NOMO-1 treated with dmso at 0.1 percent for 144 hours (cell line): ENCODE data around the gene ZP1.
"Not testable (repeated sequence)": the region's sequence is repeated elsewhere in the genome, so short reads cannot be mapped to it uniquely, and the experiment has no call there.

Experiments
- DNase-seq: peaks from one replicate; lab custom pipeline; 2025; ENCODE audit not compliant: unreplicated experiment; lab: John Stamatoyannopoulos, UW

Gene ZP1, protein sequence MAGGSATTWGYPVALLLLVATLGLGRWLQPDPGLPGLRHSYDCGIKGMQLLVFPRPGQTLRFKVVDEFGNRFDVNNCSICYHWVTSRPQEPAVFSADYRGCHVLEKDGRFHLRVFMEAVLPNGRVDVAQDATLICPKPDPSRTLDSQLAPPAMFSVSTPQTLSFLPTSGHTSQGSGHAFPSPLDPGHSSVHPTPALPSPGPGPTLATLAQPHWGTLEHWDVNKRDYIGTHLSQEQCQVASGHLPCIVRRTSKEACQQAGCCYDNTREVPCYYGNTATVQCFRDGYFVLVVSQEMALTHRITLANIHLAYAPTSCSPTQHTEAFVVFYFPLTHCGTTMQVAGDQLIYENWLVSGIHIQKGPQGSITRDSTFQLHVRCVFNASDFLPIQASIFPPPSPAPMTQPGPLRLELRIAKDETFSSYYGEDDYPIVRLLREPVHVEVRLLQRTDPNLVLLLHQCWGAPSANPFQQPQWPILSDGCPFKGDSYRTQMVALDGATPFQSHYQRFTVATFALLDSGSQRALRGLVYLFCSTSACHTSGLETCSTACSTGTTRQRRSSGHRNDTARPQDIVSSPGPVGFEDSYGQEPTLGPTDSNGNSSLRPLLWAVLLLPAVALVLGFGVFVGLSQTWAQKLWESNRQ

DNA sequence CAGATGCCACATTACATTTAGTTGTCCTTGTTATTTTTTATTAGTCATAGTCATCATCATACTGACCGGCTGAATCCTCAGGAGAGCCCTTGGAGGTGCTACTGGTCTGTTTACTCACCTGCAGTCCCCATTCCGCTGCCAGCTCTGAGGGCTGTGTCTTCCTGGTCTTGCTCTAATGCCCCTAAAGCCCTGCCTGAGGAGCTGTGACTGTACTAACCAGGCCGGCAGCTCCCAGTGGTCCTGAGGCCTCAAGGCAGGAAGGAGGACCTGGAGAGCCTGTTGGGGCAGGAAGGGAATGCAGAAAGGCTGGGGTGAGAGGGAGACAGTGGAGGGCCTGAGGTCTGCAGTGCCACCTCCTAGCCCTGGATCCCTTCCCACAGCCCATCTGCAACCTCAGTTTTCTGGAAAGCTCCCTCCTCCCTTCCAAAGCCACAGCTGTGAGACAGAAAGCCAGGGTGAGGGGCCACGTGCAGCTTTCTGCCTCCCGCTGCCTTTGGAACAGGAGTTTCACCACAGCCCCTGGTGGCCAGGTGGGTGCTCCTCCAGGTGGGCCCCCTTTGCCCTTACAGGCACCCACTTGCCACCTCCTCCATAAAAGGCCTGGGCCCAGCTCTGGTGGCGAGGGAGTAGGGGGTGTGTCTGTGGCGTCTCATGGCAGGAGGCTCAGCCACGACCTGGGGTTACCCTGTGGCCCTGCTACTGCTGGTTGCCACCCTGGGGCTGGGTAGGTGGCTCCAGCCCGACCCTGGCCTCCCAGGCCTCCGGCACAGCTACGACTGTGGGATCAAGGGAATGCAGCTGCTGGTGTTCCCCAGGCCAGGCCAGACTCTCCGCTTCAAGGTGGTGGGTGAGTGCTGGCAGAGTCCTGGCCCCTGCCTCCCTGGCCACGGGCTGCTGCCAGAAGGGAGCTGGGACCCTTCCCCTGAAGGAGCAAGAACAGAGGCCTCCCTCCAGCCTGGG, at the start of gene ZP1:
TSS of gene ZP1 (plus strand) at position 632 of the 960 bp plus-strand sequence. CDS start at position 652, 20 bp downstream.
- no peak for DNase-seq

DNA sequence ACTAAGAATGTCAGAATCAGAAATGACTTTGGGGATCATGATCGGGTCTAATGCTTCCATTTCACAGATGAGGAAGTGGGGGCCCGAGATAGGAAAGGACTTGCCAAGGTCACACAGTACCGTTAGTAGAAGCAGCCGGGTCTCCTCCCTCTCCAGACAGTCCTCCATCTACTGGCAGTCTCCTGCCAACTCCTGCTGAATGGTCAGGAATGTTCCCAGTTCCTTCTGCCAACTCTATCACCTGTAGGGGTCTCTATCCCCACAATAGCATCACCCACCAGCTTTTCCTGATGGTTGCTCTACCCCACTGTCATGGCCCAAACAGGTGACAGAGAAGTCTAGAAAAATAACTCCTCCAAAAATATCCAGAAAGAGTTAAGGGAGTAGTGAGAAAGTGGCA, 49.3 kb upstream of the ZP1 start:
- DNase-seq, result no peak

DNA sequence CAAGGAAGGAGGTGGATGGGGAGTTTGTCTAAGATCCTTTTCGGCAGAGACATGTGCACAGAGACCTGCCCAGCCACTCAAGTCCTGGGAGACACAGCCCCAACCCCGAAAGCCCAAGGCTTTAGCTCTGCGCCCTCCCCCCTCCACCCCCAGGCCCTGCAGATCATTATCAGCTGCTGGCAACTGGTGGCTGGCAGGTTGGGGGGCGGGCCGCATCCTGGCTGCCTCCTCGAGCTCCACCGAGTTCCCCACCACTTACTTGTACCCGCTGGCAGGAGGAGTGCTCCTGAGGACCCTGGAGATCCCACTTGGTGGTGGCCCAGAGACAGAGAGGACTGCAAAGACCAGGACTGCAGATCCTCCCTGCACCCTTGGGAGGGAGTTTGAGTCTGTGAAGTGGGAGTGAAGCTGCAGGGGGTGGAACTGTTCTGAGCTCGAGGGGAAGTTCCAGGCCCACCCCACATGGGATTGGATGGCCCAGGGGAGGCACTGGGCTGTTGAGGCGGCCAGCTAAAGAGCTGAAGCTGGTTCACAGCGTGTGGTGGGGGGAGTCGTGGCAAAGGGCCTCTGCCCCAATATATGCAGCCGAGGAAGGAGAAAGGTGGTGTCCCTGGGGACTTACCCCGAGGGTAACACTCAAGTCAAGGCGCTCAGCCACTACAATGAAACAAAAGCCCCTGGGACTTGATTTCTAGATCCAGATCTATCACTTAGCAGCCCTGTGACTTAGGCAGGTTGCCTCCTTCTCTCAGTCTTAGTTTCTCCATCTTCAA, 45.3 kb upstream of the ZP1 start:
- no peak for DNase-seq

DNA sequence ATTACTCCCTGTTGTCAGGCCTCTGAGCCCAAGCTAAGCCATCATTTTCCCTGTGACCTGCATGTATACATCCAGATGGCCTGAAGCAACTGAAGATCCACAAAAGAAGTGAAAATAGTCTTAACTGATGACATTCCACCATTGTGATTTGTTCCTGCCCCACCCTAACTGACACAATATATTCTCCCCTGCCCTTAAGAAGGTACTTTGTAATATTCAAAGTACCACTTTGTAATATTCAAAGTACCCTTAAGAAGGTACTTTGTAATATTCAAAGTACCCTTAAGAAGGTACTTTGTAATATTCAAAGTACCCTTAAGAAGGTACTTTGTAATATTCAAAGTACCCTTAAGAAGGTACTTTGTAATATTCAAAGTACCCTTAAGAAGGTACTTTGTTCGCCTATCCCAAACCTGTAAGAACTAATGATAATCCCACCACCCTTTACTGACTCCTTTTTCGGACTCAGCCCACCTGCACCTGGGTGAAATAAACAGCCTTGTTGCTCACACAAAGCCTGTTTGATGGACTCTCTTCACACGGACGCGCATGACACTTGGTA, 43.5 kb upstream of the ZP1 start:
- not testable (repeated sequence) for DNase-seq

DNA sequence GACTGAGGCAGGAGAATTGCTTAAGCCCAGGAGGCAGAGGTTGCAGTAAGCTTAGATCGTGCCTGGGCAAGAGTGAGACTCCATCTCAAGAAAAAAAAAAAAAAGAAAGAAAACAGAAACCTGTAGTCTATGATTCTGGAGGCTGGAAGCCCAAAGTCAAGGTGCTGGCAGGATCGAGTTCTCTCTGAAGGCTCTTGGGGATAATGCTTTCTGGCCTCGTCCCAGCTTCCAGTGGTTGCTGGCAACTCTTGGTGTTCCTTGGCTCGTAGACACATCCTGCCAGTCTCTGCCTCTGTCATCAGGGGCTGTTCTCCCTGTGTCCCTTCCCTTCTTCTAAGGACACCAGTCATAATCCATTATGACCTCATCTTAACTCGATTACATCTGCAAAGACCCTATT, 42.2 kb upstream of the ZP1 start:
- DNase-seq, result no peak

DNA sequence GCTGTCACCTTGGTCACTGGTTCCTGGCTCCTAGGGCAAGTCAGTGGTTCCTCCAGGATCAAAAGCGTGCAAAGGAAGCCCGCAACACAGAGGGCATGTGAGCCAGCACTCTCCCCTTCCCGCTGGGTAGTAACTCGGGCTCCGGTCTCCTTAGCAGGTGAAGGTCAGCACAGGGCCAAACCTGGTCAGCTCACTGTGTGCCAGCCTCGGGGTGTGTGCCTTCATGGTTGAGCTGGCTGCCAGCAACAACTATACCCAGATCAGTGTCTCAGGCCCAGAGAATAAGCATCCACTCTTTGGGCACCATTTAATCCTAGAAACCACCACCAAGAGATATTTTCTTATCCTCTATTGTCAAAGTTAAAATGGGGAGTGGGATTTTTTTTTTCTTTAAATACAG, 41.6 kb upstream of the ZP1 start:
- no peak for DNase-seq

DNA sequence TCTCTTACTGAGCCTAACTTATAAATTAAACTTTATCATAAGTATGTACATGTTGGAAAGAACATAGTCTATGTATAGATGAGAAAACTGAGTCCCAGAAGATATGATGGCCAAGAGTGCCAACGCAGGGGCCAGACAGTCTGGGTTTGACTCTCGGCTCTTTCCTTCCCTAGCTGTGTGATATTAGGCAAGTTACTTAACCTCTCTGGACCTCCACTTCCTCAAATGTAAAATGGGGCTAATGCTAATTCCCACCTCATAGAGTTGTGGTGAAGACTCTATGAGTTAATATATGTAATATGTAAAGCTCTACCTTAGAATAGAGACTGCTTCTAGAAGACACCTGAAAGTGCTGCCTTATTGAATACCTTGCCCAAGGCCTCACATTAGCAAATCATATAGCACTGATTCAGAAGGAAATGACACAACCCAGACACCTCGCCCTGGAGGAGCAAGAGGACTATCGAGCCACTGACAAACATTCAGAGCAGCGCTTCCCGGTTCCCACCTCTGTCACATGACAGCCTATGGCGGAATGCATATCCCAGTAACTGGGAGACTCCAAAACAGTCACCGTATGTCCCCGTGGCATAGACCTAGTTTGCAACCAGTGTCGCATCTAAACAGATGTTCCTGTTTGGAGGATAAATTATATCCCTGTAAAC, 36.7 kb upstream of the ZP1 start:
- DNase-seq, result no peak

DNA sequence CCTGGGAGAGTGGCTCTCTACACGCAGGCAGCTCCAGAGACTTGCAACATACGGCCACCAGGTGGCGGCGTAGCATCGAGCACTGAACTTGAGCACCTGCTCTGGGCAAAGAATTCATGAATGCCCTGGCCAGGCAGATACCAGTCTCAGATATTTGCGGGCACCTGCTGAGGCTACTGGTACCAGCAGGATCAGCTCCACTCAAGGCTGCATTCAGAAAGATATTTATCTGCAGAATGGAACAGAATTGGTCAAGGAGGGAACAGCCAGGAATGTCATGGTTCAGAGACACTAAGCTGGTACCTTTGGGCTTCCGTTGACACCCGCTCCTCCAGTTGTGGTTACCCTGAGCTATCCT, 36.2 kb upstream of the ZP1 start:
- peak; percentile 36 for DNase-seq

DNA sequence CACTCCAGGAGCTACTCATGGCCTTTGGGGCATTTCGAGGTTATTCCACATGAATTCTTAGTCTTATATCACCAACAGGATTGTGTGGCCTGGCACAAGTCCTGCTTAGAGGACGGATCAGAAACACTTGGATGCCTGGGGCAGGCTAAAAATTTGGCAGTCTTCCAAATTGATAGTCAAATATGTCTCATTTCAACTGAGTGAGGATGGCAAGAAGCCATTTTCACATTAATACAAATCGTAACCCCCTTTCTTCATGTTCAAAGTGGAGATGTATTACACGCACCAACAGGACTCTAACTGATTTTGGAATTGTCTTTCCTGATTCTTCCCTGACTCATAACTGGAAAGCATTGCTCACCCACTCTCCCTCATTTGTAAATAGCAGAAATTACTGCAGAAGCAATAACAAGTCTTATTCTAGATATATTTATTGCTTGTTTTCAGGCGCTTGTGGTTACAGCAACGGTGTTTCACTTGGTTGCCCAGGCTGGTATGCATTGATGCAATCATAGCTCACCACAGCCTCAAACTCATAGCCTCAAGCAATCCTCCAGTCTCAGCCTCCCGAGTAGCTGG, 35.8 kb upstream of the ZP1 start:
- no peak for DNase-seq

DNA sequence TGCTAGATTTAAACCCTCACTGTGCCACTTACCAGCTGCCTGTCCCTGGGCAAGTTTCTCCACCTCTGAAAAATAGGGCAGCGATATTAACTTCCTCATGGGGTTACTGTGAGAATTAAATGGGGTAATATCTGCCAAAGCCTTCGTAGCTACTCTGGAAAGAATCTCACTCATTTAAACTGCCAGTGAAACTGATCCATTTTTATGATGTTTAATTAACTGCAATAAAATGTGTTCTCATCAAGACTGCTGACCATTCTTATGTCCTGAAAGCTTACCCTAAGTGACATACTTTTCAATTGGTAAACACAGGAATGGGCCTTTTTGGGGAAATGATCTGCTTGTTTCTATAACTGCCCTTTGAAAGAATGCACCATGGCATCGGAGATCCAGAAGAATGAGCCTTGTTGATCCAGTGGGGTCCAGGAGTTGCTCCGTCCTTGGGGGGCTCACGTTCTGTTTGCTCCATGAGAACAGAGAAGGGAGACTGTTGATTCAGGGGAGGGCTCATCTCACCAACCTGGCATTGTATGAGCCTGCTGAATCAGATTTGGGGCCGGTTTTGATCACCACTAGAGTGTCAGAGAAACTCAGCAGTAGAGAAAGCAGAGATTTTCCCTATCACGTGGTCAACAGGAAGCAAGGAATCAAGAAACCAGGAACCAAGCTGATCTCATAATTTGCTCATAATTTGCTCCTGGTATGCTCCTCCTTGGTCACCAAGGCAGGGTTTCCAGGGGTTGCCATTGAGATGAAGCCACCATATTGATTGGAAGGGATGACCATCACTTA, 32.4 kb upstream of the ZP1 start:
- DNase-seq, result no peak

DNA sequence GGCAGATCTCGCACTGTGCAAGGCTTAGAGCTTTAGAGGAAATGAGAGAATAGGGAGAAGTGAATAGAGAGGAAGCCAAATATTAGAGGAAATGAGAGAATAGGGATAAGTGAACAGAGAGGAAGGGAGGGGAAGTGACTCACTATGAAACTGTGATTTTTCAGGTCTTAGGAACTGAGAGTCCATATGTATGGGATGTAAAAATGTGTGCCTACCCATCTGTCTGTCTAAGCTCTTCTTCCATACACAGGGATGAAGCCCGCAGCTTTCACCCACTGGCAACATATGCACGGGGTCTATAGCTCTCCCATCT, 31.9 kb upstream of the ZP1 start:
- DNase-seq, result peak; percentile 33

DNA sequence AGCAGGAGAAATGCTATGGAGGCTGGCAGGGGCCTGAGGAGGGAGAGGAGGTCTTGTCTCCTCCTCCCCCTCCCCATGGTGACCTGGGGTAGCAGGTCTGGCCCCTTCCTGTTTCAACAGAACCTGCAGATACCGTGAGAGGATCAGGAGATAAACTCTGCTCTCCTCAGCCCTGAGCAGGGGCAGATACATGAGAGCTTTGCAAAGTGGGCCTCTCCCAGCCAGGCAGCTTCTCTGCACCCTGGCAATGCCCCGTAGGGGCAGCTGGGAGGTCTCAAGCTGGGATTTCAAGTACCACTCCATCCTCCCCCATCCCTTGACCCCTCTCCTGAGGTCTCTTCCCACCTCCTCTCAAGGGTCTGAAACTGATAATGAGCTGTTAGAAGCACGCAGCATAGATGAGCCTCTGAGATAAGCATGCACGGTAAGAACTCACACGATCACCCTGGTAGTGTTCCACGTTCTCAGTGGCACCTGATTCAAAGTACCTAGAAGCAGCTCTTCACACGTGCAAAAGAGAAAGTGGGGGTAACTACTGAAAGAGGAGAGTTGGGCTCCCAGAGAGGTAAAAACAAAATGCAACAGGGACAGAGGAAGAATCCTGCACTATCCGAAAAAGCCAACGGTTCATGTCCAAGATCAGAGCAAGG, 30.4 kb upstream of the ZP1 start:
- DNase-seq, result no peak

DNA sequence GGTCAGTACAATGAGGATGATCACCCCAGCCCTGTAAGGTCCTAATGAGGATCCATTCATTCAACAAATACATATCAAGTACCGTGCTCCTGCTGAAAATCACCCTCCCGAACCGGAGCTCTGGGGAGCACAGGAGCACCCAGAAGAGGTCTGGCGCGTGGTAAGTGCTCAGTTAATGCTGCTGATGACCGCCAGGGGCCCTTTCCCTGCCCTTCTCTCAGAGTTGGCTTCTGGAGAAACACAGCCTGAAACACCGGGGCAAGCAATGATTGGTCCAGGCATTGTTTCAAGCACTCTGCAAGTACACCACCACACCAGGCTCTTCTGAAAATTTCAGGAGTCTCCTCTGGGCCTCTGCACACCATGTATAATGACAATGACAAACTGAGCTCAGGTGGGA, 29.2 kb upstream of the ZP1 start:
- DNase-seq, result no peak

DNA sequence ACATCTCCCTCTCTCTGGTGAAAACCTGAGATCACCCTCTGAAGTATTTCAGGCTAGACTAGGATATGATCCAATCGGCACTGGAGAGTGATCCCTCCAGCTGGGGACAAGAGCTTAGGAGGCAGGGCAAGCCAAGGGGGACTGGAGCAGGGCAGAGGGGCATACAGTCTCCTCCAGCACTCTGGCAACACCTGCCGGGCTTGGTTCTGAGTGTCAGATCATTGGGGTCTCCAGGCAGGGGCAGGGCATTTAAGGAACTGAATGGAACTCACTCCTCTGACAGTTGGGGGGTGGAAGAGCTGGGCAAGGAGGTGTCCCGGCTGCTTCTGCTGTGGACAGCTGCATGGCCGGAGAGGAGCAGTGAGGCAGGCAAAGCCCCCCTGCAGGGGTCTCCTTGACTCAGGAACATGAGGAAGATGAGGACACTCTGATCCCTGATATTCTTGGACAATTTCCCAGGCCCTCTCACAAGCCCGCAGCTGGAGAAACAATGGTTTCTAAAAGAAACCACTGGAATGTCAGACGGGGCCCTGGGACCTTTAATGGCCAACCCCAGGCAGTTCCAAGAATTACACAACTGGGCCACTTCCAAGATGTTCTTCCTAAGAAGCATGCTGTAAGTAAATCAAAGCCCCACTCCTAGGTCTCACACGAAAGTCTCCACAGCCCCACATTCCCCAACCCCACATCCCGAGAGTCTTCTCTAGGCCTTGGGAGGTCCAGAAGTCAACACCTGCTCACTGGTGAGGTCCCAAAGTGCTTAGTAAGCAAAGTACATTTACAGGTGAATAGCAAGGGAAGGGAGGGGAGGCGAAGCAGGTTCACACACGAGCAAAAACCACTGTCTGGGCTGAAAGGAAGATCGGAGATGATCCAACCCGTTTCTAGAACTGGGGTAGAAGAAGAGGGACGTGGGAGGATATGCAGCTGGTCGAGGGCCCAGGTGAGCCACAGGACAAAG, 26.6 kb upstream of the ZP1 start:
- DNase-seq, result no peak

DNA sequence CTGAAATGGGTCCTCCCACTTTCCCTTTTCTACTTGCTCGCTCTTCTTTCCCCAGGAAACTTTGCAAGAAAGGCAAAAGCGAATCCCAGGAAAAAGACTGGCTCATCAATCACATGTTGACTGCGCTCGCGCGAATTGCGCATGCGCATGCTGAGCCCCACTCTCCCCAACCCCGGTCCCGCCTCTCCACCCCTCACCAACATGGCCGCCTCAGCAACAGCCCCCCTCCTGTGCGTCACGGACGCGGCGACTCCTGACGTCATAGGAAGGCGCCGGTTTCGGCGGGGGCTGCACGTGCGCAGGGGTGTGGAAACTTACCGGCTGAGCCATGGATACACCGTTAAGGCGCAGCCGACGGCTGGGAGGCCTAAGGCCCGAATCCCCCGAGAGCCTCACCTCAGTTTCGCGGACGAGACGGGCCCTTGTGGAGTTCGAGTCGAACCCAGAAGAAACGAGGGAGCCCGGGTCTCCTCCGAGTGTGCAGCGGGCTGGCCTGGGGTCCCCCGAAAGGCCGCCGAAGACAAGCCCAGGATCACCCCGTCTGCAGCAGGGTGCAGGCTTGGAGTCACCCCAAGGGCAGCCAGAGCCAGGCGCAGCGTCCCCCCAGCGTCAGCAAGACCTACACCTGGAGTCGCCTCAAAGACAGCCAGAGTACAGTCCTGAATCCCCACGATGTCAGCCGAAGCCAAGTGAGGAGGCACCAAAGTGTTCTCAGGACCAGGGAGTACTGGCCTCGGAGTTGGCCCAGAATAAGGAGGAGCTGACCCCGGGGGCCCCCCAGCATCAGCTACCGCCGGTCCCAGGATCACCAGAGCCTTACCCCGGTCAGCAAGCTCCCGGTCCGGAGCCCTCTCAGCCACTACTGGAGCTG, 25.3 kb upstream of the ZP1 start, which contains the start of gene CCDC86:
TSS of gene CCDC86 (plus strand) at position 317 of the 871 bp plus-strand sequence. CDS start at position 329, 12 bp downstream.
- peak; percentile 84 for DNase-seq
